OCI-LY3 (cell line): Measurements from ENCODE around the gene CEP120.
A peak's percentile ranks its signal among the peaks of the same experiment; 100 is the strongest.

Experiments
- H2AFZ ChIP-seq: fragments of 200-600, 300-600 bp; shearing (Covaris generic); 2 replicates; pipeline ENCODE4 v1.6.0; 2014; ENCODE audit warnings: antibody characterized with exemption, low read depth, low read length
- H3K27ac ChIP-seq: fragments of 200-600, 300-600 bp; sonication (generic); 2 replicates; pipeline ENCODE4 v1.5.1; 2014; ENCODE audit warnings: mild to moderate bottlenecking, low read length, moderate library complexity, mixed read lengths
- H3K27me3 ChIP-seq: fragments of 200-600, 300-600 bp; sonication (generic); 2 replicates; pipeline ENCODE4 v1.6.1; 2014; ENCODE audit warnings: low read depth, low read length, mixed read lengths
- H3K36me3 ChIP-seq: fragments of 200-600, 300-600 bp; sonication (generic); replicated peaks from 2 replicates; pipeline ENCODE3; 2014; ENCODE audit warnings: low read depth, low read length, mixed read lengths
- H3K4me1 ChIP-seq: fragments of 300-600, 200-600 bp; sonication (generic); 2 replicates; pipeline ENCODE4 v1.6.1; 2014; ENCODE audit warnings: low read length, mixed read lengths
- H3K4me2 ChIP-seq: fragments of 200-600, 300-600 bp; sonication (generic); 2 replicates; pipeline ENCODE4 v1.6.1; 2014; ENCODE audit warnings: low read length, mixed read lengths
- H3K4me3 ChIP-seq: fragments of 300-600, 200-600 bp; sonication (generic); 2 replicates; pipeline ENCODE4 v1.5.1; 2014; ENCODE audit warnings: antibody characterized with exemption, mild to moderate bottlenecking, low read length, moderate library complexity
- H3K79me2 ChIP-seq: fragments of 300-600, 200-600 bp; shearing (Covaris generic); 2 replicates; pipeline ENCODE4 v1.6.1; 2014; ENCODE audit warnings: mild to moderate bottlenecking, low read length, mixed read lengths
- H3K9ac ChIP-seq: fragments of 300-600, 200-600 bp; shearing (Covaris generic); 2 replicates; pipeline ENCODE4 v1.6.0; 2014; ENCODE audit warnings: mild to moderate bottlenecking, low read length, moderate library complexity
- H3K9me3 ChIP-seq: fragments of 200-600, 300-600 bp; shearing (Covaris generic); 2 replicates; pipeline ENCODE4 v1.6.1; 2014; ENCODE audit warnings: low read length, mixed read lengths; ENCODE audit not compliant: insufficient read depth
- H4K20me1 ChIP-seq: fragments of 200-600, 300-600 bp; sonication (generic); 2 replicates; pipeline ENCODE4 v1.6.1; 2016; ENCODE audit warnings: low read length, mixed read lengths; ENCODE audit not compliant: insufficient read depth
- CTCF ChIP-seq: fragments of 200-600, 300-600 bp; sonication (generic); IDR thresholded peaks from 2 replicates; pipeline ENCODE4 v1.5.1; 2014; ENCODE audit warnings: antibody characterized with exemption, low read length, low read depth
- EZH2phosphoT487 ChIP-seq: fragments of 200-600 bp; shearing (Covaris generic); IDR thresholded peaks from 2 replicates; pipeline ENCODE4 v1.6.1; 2018; ENCODE audit warnings: antibody characterized with exemption, mixed run types, low read depth

CEP120 gene

GRCh38 chr5:123428521-123429220 lies 5.5 kb upstream of the CEP120 start:
- H3K9ac ChIP-seq: no peak overlapping the region
- H3K9me3 ChIP-seq: no peaks in the 10 kb centered on the region
- no peak overlapping the region for H3K27ac ChIP-seq
- no peaks in the 10 kb centered on the region for H3K27me3 ChIP-seq
- no peak overlapping the region for H2AFZ ChIP-seq
- no peak overlapping the region for H3K4me3 ChIP-seq
- peaks cover 6% of the 10 kb centered on the region for H3K4me1 ChIP-seq
- H4K20me1 ChIP-seq: no peaks in the 10 kb centered on the region
- no peaks in the 10 kb centered on the region for H3K79me2 ChIP-seq
- no peak overlapping the region for H3K4me2 ChIP-seq
- TF ChIP-seq CTCF (no peak), EZH2phosphoT487 (no peak)
- H3K36me3 ChIP-seq: no peaks in the 10 kb centered on the region

- Histone ChIP-seq H3K79me2 (peaks cover 7% of the 10 kb centered on the region), H3K9me3 (no peaks in the 10 kb centered on the region), H3K27me3 (no peaks in the 10 kb centered on the region), H3K36me3 (no peaks in the 10 kb centered on the region), H3K4me3 (no peak overlapping the region), H4K20me1 (no peaks in the 10 kb centered on the region), H3K4me2 (no peak overlapping the region), H3K9ac (no peak overlapping the region), H3K27ac (no peak overlapping the region), H3K4me1 (peaks cover 6% of the 10 kb centered on the region), H2AFZ (no peak overlapping the region)
- TF ChIP-seq EZH2phosphoT487: no peak
- TF ChIP-seq CTCF: no peak
Observed at GRCh38 chr5:123427281-123427680, 4.1 kb upstream of the CEP120 start.

GRCh38 chr5:123425431-123425830 lies 2.2 kb upstream of the CEP120 start:
- TF ChIP-seq CTCF (no peak), EZH2phosphoT487 (no peak)

GRCh38 chr5:123422433-123423277 lies 548 bp downstream of the CEP120 start:
- peaks cover 29% of the 10 kb centered on the region for H3K79me2 ChIP-seq
- no peaks in the 10 kb centered on the region for H3K27me3 ChIP-seq
- H3K36me3 ChIP-seq: peaks cover 3% of the 10 kb centered on the region
- no peak for TF ChIP-seq EZH2phosphoT487
- TF ChIP-seq CTCF: no peak
- peak overlapping the region; percentile 98 for H3K4me2 ChIP-seq
- H4K20me1 ChIP-seq: no peaks in the 10 kb centered on the region
- peak overlapping the region; percentile 86 for H3K4me3 ChIP-seq
- H3K9ac ChIP-seq: peak overlapping the region; percentile 87
- peak overlapping the region; percentile 28; the same call in 1 of the 2 replicates for H2AFZ ChIP-seq
- H3K4me1 ChIP-seq: peaks cover 20% of the 10 kb centered on the region
- H3K9me3 ChIP-seq: no peaks in the 10 kb centered on the region
- peak overlapping the region; percentile 59 for H3K27ac ChIP-seq

More at GRCh38 chr5:123425431-123425830, 2.2 kb upstream of the CEP120 start:
- Histone ChIP-seq H3K4me2 (no peak overlapping the region), H4K20me1 (no peaks in the 10 kb centered on the region), H3K9ac (no peak overlapping the region), H2AFZ (no peak overlapping the region), H3K9me3 (no peaks in the 10 kb centered on the region), H3K79me2 (peaks cover 22% of the 10 kb centered on the region), H3K36me3 (no peaks in the 10 kb centered on the region), H3K27me3 (no peaks in the 10 kb centered on the region), H3K4me1 (peaks cover 20% of the 10 kb centered on the region), H3K27ac (no peak overlapping the region), H3K4me3 (no peak overlapping the region)
